Measurements from ENCODE around the gene NECAB2.

The NECAB2 gene

GRCh38 chr16:83967091-83967490, 953 bp upstream of the NECAB2 start:
- DNase-seq (ENCODE audit: low spot score), result no peak

- no peak for DNase-seq (ENCODE audit: low spot score)
These were observed 335 bp downstream of the NECAB2 start for GRCh38 chr16:83968306-83968851.

- no peak for DNase-seq (ENCODE audit: low spot score)
These were observed 1.0 kb downstream of the NECAB2 start for GRCh38 chr16:83968891-83969649.

GRCh38 chr16:83969771-83970429, 1.9 kb downstream of the NECAB2 start:
- DNase-seq (ENCODE audit: low spot score), result no peak

- DNase-seq (ENCODE audit: low spot score), result no peak
These were observed 2.4 kb downstream of the NECAB2 start for GRCh38 chr16:83970430-83970815.

GRCh38 chr16:83971165-83972130, 3.4 kb downstream of the NECAB2 start:
- DNase-seq (ENCODE audit: low spot score), result no peak

- no peak for DNase-seq (ENCODE audit: low spot score)
These were observed 4.4 kb downstream of the NECAB2 start for GRCh38 chr16:83972256-83973008.

- DNase-seq (ENCODE audit: low spot score), result no peak
These were observed 5.0 kb downstream of the NECAB2 start for GRCh38 chr16:83973077-83973476.

GRCh38 chr16:83973581-83974385, 5.7 kb downstream of the NECAB2 start:
- DNase-seq (ENCODE audit: low spot score), result no peak

GRCh38 chr16:83974475-83974874, 6.4 kb downstream of the NECAB2 start:
- no peak for DNase-seq (ENCODE audit: low spot score)

GRCh38 chr16:83975590-83976260, 7.7 kb downstream of the NECAB2 start:
- no peak for DNase-seq (ENCODE audit: low spot score)

- no peak for DNase-seq (ENCODE audit: low spot score)
These were observed 9.2 kb downstream of the NECAB2 start for GRCh38 chr16:83977056-83977815.

GRCh38 chr16:83978401-83978904, 10.4 kb downstream of the NECAB2 start:
- DNase-seq (ENCODE audit: low spot score), result no peak

- DNase-seq (ENCODE audit: low spot score), result no peak
These were observed 11.4 kb downstream of the NECAB2 start for GRCh38 chr16:83979441-83979840.

GRCh38 chr16:83980794-83981193, 12.8 kb downstream of the NECAB2 start:
- DNase-seq (ENCODE audit: low spot score), result no peak

GRCh38 chr16:83981799-83982198, 13.8 kb downstream of the NECAB2 start:
- no peak for DNase-seq (ENCODE audit: low spot score)

- DNase-seq (ENCODE audit: low spot score), result no peak
These were observed 15.4 kb downstream of the NECAB2 start for GRCh38 chr16:83983491-83983890.

GRCh38 chr16:83989300-83989699, 21.3 kb downstream of the NECAB2 start:
- no peak for DNase-seq (ENCODE audit: low spot score)

- no peak for DNase-seq (ENCODE audit: low spot score)
These were observed 22.4 kb downstream of the NECAB2 start for GRCh38 chr16:83990492-83990891.

All from CD4-positive, alpha-beta T cell treated with Interleukin-6 at 100 ng/mL for 8 hours (primary cell).